ENCODE measurements around the gene KCNT2.

- TF ChIP-seq CTCF (IDR thresholded peaks at IDR 0.05; ENCODE audit: low read depth, low read length, missing input control) (no peak), ATF3 (IDR thresholded peaks at IDR 0.05) (no peak), GABPA (IDR thresholded peaks at IDR 0.05 in 1 of 2, conservative IDR thresholded peaks at IDR 0.05 in 1 of 2) (no peak), MAX (IDR thresholded peaks at IDR 0.05) (no peak), RAD21 (IDR thresholded peaks at IDR 0.05) (no peak), SP1 (IDR thresholded peaks at IDR 0.05) (no peak), TAF1 (conservative IDR thresholded peaks at IDR 0.05) (no peak), HNF4G (IDR thresholded peaks at IDR 0.05) (no peak), ZBTB33 (IDR thresholded peaks at IDR 0.05) (no peak), YY1 (IDR thresholded peaks at IDR 0.05) (no peak), EGR1 (IDR thresholded peaks at IDR 0.05; ENCODE audit: low read depth in 2 of 2) (no peak), JUND (IDR thresholded peaks at IDR 0.05) (no peak), RXRA (IDR thresholded peaks at IDR 0.05) (no peak)
- TF ChIP-seq, protein P1, sequence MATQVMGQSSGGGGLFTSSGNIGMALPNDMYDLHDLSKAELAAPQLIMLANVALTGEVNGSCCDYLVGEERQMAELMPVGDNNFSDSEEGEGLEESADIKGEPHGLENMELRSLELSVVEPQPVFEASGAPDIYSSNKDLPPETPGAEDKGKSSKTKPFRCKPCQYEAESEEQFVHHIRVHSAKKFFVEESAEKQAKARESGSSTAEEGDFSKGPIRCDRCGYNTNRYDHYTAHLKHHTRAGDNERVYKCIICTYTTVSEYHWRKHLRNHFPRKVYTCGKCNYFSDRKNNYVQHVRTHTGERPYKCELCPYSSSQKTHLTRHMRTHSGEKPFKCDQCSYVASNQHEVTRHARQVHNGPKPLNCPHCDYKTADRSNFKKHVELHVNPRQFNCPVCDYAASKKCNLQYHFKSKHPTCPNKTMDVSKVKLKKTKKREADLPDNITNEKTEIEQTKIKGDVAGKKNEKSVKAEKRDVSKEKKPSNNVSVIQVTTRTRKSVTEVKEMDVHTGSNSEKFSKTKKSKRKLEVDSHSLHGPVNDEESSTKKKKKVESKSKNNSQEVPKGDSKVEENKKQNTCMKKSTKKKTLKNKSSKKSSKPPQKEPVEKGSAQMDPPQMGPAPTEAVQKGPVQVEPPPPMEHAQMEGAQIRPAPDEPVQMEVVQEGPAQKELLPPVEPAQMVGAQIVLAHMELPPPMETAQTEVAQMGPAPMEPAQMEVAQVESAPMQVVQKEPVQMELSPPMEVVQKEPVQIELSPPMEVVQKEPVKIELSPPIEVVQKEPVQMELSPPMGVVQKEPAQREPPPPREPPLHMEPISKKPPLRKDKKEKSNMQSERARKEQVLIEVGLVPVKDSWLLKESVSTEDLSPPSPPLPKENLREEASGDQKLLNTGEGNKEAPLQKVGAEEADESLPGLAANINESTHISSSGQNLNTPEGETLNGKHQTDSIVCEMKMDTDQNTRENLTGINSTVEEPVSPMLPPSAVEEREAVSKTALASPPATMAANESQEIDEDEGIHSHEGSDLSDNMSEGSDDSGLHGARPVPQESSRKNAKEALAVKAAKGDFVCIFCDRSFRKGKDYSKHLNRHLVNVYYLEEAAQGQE (IDR thresholded peaks at IDR 0.05), result no peak
These were observed 97.8 kb downstream of the KCNT2 start for GRCh38 chr1:196510451-196510850.

Data from liver (tissue), 3 donors.